Daoy (cell line): ENCODE results near the gene AP3S1. TPM values are rescaled to one million over a fixed set of nuclear protein-coding genes. Genes with fewer than 3 reads are reported as not detected.
"Not testable (repeated sequence)": the region's sequence is repeated elsewhere in the genome, so short reads cannot be mapped to it uniquely, and the experiment has no call there.

Experiments used
- DNase-seq: peaks from one replicate; pipeline ENCODE4 v3.0.0-alpha.2; 2015; ENCODE audit warnings: low read depth
- total RNA-seq: library from RNA; depleted of rRNA; stranded (reverse); fragments of >200 nt; shearing (Covaris generic); gene quantifications from 2 replicates; pipeline ENCODE4 v1.2.3, GENCODE V29; 2014

AP3S1 gene
- total RNA-seq, 1 experiment from 2014 or later = 109 TPM

DNA sequence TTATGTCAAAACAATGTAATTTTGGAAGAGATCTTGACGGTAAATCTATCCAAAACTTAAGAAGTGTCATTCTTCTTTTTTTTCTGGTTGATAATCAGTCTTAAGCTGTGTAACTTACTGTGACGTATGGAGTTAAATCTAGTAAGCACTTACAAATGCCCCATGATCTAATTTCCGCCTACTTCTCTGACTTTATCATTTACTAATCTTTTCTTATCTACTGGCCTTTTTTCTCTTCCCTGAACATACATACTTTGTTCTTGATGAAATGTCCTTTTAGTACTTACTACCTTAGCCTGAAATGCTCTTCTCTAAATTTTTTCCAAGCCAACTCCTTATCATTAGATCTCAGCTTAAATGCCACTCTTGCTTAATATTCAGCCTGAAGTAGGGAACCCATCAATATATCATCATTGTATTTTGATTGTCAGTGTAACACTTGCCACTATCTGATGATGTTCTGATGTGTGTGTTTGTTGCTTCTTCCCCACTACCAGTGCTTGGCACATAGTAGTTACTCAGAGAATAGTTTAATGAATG lies 27.6 kb downstream of the AP3S1 start:
- DNase-seq = no peak

DNA sequence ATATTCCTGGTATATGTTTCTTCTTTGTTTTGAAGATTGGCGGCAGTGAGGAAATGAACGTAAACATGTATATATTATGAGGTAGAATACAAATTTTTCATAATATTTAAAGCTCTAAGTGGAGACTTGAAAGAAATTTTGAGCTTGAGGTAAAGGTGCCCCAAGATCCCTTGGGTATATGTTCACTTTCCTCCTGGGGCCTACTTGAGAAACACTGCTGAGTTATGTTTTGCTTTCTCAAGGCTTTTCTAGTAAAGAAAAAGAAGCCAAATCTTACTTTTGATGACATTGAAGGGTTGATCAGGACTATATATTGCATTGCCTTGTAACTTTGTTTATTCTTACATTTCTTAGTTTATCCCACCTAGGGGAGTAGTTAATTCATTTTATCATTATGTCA lies 30.7 kb downstream of the AP3S1 start:
- no peak for DNase-seq

DNA sequence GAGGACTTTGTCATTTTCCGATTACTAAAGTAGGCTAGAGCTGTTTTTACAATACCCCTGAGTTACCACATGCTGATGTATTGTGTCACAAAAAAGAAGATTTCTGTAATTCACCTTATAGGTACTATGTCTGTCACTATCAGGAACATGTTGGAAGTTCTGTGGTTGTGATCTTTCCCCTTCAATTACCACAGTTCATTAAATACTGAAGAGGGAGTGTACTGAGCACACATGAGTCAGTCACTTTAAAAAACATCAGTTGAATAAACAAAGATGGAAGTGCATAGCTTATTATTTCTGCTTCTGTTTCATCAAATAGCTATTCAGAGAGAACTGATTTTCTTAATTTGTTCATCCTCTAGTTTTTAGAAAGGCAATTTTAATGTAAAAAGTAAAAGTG lies 31.7 kb downstream of the AP3S1 start:
- DNase-seq = peak; percentile 51

DNA sequence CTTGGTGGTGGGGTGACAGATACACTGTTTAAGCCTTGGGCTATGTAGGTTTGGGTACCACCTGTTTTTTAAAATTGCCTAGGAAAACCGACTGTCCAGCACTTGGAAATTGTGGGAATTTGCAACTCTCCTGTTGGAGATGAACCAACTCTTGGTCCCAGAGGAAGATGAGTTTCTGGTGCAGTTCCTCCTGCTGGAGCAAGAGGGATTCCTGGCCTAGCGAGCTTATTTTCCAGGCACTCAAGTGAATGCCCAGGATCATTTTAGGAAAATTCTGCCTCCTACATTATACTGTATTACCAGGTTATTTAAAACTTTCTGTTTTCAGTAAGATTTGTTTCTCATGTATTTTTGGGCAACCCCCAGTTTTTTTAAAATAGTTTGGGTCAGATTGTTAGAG lies 33.7 kb downstream of the AP3S1 start:
- peak; percentile 5 for DNase-seq

DNA sequence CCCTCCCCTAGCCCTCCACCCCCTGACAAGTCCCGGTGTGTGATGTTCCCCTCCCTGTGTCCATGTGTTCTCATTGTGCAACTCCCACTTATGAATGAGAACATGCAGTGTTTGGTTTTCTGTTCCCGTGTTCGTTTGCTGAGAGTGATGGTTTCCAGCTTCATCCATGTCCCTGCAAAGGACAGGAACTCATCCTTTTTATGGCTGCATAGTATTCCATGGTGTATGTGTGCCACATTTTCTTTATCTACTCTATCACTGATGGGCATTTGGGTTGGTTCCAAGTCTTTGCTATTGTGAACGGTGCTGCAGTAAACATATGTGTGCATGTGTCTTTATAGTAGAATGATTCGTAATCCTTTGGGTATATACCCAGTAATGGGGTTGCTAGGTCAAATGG lies 35.6 kb downstream of the AP3S1 start:
- DNase-seq = not testable (repeated sequence)

DNA sequence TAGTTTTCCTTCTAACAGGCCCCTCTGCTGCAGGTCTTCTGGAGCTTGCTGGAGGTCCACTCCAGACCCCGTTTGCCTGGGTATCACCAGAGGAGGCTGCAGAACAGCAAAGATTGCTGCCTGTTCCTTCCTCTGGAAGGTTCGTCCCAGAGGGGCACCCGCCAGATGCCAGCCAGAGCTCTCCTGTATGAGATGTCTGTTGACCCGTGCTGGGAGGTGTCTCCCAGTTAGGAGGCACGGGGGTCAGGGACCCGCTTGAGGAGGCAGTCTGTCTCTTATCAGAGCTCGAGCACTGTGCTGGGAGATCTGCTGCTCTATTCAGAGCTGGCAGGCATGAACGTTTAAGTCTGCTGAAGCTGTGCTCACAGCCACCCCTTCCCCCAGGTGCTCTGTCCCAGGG lies 40.7 kb downstream of the AP3S1 start:
- DNase-seq = not testable (repeated sequence)

DNA sequence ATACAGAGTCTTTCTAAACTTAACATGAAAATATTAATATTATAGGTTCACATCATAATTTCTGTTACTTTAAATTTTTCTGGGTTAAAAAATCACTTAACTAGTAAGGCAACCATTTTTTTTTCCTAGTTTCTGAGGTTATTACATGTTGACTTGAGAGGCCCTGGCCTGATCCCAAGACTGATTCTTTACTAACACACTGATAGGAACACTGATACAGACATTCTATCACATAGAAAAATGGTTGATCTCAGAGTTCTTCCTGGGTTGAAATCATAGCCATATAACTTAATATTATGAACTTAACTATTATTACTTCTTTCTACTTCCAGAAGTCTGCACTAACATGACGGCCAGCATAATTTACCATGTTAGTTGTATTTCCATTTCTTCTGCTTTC lies 43.0 kb downstream of the AP3S1 start:
- no peak for DNase-seq

DNA sequence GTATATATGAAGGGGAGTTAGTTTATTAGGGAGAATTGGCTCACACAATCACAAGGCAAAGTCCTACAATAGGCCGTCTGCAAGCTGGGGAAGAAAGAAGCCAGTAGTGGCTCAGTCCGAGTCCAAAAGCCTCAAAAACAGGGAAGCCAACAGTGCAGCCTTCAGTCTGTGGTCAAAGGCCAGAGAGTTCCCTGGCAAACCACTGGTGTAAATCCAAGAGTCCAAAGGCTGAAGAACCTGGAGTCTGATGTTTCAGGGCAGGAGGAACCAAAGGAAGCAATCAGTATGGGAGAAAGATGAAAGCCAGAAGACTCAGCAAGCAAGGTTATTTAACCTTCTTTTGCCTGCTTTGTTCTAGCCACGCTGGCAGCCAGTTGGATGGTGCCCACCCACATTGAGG lies 43.5 kb downstream of the AP3S1 start:
- DNase-seq = not testable (repeated sequence)

DNA sequence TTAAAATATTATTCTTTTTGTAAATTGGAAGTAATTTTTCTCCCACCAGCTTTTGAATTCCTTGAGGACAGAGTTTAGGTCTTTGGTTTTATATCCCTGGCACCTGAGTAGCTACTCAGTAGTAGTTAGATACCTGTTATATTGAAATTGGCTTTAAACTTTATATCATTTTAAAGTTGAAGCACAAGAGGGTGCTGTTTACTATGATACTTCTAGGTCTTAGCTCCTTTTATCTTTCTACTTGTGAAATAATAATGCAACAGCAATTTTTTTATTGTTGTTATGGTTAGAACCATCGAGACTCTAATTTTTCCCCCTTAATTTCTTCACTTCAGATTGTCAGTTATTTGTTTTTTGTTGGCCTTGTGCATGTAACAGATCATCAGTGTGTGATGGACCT lies 46.3 kb downstream of the AP3S1 start:
- no peak for DNase-seq

DNA sequence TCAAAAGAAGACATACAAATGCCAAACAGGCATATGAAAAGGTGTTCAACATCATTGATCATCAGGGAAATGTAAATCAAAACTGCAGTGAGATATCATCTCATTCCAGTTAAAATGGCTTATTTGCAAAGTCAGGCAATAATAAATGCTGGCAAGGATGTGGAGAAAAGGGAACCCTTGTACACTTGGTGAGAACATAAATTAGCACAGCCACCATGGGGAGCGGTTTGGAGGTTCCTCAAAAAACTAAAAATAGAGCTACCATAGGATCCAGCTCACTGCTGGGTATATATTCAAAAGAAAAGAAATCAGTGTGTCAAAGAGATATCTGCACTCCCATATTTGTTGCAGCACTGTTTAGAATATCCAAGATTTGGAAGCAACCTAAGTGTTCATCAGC lies 50.3 kb downstream of the AP3S1 start:
- DNase-seq = no peak

DNA sequence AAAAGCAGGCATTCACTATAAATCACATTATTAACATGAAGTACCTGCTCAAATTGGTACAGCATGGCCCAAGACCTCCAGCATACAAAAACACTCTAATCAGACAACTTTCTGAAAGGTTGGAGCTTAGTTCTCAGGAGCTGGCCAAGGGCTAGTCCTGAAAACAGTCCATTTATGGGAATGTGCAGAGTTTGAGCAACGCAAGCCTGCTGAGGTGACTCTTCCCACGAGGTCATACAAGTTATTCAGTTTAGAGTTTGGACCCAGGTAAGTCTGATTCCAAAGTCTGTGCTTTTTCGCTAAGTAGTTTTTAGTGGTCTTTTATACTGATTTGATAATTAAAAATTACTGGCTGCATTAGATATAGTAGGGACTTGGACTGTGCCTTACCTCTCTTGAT lies 52.6 kb downstream of the AP3S1 start:
- DNase-seq = no peak

DNA sequence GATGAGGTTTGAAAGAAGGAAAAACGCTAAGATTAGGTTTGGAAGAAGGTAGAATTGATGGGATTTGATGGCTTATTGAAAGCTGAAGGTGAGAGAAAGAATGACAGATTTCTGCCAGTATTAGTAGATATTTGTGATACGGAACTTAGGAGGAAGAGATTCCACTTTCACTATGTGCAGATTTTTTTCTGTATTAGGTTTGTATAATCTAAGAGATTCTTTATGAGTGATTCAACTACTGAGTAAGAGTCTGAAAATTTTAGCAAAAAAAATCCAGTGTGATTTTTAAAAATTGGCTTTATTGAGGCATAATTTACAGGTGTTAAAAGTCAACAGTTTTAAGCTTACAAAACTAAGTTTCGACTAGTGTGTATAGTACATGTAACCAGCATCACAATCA lies 54.1 kb downstream of the AP3S1 start:
- no peak for DNase-seq

DNA sequence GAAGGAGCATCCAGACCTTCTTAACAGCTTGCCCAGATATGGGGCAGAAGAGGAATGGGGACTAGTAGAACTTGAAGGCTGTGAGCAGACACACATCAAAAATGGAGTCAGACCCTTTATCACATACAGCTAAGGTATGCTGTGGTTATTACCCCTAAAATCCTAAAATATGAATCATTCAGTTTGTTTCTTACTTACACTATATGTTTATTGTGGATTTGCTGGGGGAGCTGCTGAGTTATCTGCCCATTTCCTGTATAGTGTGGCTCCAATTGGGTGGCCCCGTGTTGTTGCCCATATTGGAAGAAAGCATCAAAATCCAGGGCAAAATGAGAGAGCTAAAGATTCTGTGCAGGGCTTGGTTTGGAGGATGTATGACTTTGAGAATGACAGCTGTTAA lies 56.9 kb downstream of the AP3S1 start:
- peak; percentile 19 for DNase-seq

DNA sequence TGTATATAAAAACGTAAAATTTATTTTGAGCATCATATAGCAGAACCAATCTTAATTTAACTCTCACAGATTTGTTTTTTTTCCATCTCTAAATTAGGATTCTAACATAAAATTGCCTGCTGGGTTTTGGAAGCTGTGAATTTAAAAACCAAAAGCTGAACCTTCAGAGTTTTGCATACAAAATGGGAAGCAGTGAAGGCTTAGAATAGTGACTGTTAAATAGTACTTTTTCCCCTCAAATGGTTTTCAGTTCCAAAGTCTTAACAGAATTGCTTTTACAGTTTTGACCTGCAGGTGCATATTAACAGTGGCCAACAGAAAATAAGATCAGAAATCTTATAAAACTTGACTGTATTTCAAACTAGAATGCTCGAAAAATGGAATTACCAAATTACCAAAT lies 65.4 kb downstream of the AP3S1 start:
- DNase-seq = no peak

DNA sequence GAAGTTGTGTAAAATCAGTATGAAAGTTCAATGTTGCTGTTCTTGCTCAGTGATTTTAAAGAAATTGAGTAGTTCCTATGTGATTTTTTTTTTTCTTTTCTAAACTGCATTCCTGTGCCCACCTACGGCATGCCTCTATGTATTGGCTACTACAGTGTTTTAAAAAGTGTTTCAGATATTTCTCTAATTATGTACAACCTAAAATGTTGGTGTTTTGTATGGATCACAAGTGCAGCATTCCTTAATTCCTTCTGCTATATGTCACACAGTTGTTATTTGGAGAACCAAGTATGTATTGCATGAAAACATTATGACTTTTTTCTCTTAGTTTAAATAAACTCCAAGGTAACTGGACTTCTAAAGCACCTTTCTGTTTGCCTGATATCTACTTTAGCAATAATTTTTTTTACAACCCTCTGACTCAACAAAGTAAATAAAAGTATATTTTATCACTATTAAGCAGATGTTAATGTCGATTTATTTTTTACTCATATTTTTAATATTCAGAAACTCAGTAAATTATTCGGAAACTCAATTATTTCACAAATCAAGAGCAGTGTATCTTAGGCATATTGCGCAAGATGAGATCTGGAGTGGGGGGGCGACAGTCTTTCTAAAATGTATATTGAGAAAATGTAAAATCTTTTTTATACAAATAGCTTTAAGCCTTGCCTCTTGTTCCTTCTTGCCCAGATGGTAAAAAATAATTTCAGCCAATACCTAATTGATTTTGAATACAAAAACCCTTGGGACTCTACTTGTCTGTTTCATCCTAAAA lies 72.1 kb downstream of the AP3S1 start:
- DNase-seq = not testable (repeated sequence)

DNA sequence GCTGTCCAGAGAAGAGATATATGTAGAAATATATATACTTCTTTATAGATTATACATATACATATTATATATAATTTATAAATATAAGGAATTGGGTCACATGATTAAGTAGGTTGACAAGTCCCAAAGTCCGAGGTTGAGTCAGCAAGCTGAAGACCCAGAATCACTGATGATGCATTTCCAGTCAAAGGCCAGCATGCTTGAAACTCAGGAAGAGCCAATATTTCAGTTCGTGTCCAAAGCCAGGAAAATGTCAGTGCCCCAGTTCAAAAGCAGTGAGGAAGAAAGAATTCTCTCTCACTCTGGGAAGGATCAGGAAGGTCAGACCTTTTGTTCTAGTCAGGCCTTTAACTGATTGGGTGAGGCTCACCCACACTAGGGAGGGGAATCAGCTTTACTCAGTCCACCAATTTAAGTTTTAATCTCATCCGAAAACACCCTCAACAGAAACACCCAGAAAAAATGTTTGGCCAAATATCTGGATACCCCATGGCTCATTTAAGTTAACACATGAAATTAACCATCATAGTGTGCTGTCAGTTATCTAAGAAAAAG lies 78.5 kb downstream of the AP3S1 start:
- DNase-seq = no peak

DNA sequence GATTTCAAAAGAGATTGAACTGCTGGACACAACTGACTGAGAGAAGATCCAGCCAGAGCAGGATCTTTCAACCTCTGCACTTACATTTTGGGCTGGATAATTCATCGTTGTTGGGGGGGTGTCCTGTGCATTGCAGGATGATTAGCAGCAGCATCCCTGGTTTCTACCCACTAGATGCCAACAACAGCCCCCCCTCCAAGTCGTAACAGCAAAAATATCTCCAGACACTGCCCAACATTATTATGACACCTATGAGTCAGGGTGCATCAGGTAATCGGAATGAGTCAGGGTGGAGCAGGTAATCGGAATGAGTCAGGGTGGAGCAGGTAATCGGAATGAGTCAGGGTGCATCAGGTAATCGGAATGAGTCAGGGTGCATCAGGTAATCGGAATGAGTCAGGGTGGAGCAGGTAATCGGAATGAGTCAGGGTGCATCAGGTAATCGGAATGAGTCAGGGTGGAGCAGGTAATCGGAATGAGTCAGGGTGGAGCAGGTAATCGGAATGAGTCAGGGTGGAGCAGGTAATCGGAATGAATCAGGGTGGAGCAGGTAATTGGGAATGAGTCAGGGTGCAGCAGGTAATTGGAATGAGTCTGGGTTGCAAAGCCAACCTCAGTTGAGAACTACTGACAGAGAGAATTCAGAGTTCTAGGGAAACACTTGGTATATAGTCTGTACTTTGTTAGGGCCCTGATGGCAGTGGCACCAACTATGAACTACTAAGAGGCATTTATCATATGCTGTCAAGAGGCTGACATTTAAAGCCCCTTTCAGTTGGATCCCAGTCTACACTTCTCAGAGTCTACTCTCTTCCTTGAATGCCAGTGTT lies 87.1 kb downstream of the AP3S1 start:
- not testable (repeated sequence) for DNase-seq

DNA sequence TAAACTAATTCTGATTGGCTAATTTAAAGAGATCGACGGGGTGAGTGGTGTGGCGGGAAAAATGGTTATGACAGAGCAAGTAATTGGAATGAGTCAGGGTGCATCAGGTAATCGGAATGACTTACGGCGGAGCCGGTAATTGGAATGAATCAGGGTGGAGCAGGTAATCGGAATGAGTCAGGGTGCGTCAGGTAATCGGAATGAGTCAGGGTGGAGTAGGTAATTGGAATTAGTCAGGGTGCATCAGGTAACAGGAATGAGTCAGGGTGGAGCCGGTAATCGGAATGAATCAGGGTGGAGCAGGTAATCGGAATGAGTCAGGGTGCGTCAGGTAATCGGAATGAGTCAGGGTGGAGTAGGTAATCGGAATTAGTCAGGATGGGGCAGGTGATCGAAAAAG lies 88.4 kb downstream of the AP3S1 start:
- not testable (repeated sequence) for DNase-seq

DNA sequence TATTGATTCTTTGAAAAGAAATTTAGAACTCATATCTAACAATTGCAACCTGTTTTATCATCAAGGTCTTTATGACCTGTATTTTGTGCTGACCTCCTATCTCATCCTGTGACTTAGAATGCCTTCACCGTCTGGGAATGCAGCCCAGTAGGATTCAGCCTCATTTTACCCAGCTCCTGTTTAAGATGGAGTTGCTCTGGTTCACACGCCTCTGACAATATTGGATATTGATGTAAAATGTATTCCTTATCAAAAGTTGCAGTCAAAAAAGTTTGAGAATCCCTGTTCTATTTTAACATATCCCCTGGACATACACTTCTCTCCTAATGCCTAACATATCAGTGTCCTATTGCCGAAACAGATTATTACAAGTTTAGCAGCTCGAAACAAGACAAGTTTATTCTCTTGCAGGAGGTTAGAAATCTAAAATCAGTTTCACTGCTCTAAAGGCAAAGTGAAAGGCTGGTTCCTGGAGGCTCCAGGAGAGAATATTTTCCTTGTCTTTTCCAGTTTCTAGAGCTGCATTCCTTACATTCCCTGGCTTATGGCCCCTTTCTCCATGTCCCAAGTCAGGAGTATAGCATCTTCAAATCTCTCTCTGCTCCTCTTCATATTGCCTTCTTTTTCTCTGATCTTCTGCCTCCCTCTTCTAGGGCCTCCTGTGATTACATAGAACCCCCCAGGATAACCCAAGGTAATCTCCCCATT lies 89.0 kb downstream of the AP3S1 start:
- no peak for DNase-seq

DNA sequence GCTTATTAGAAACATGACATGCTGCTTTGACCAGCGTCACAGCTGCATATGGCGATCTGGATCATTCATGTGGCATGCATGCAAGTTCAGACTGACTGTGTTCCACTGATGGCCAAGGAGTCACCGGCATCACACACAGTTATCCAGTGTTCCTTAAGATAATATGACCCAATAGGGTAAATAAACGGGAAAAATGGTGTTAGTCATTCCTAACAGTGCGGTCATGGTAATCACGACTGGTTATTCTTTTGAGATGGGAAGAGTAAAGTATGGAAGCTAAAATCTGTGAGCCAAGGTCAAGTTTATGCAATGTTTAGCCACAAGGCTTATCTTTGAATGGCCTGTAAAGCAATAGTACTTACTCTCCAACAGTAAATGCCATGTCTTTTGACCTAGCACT lies 91.3 kb downstream of the AP3S1 start:
- no peak for DNase-seq

DNA sequence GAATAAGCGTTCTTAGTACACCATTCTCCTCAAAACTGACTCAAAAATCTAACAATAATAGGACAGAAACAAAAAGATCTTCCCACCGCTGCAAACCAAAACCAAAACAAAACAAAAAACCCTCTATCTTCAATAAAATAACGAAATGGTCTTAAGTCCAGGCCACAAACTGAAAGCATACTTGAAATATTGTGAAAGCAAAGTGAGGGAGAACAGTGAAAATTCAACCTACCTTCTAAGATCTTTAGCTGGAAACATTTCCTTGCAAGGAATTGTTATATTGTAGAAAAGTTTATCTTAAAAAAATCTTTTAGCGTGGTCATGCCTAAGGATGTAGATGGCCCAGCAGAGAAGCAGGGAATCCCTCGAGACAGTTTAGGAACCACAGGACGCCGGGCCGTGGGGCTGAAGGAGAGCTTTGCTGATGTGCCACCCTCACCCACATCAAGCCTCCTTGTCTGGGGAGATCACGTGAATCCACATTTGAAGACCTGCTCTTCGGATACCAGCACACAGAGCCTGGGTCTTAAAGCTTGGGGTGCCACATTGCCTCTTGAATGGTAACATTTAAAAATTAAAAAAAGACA lies 92.7 kb downstream of the AP3S1 start:
- no peak for DNase-seq

DNA sequence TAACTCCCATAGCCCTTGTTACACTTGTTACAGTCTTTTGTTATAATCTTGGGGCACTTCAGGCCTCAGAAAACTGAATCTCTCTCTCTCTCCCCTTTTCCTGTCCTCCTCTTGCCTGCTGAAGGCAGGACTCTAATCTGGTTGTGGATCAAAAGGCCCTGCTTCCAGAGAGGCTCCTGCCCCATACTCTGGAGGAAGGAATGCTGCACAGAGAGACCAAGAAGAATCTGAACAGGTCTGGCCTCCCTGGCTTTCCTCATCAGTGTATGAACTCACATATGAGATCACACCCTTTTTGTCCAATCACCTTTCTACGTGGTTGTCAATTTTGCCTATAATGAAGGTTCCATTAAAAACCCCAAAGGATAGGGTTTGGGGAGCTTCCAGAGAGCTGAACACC lies 94.3 kb downstream of the AP3S1 start:
- DNase-seq = no peak
